Thoracic aorta (tissue), 2 donors: ENCODE results near the gene SUFU. TPM values are rescaled to one million over a fixed set of nuclear protein-coding genes. Genes with fewer than 3 reads are reported as not detected.
"Not testable (repeated sequence)": the region's sequence is repeated elsewhere in the genome, so short reads cannot be mapped to it uniquely, and the experiment has no call there.

Source experiments
- ATAC-seq: fragments of 150-250 bp; one replicate; pipeline ENCODE4 v1.8.0; 2017; ENCODE audit warnings: low read depth; ENCODE audit not compliant: insufficient number of reproducible peaks, low FRiP score
- DNase-seq: peaks from one replicate; pipeline ENCODE4 v3.0.0-alpha.2; 2020; ENCODE audit warnings: low spot score
- H3K27ac ChIP-seq, 2 donors: fragments of 200-600 bp; sonication (generic); 1 replicate in 1 of 2; 2 replicates in 1 of 2; pipeline ENCODE4 v1.5.1; 2016; ENCODE audit warnings: mild to moderate bottlenecking in 2 of 2, moderate library complexity in 2 of 2
- H3K27me3 ChIP-seq: fragments of 200-600 bp; sonication (generic); replicated peaks from 2 replicates; pipeline ENCODE4 v1.6.0; 2016; ENCODE audit warnings: mild to moderate bottlenecking; ENCODE audit not compliant: insufficient read depth
- H3K36me3 ChIP-seq: fragments of 200-600 bp; sonication (generic); one replicate; pipeline ENCODE4 v1.5.1; 2016
- H3K4me1 ChIP-seq, 2 donors: fragments of 200-600 bp; sonication (generic); 1 replicate in 1 of 2; 2 replicates in 1 of 2; pipeline versions ENCODE4 v1.5.1 to v1.6.0; 2016; ENCODE audit warnings: low read depth in 2 of 2, mild to moderate bottlenecking in 1 of 2; ENCODE audit not compliant: control insufficient read depth in 1 of 2
- H3K4me3 ChIP-seq: fragments of 200-600 bp; sonication (generic); 2 replicates; pipeline ENCODE4 v1.5.1; 2016; ENCODE audit warnings: mild to moderate bottlenecking
- H3K9me3 ChIP-seq: fragments of 200-600 bp; sonication (generic); 2 replicates; pipeline ENCODE4 v1.5.1; 2016
- CTCF ChIP-seq: fragments of 200-600 bp; sonication (generic); IDR thresholded peaks from one replicate; pipeline ENCODE4 v1.5.1; 2019; ENCODE audit warnings: antibody characterized with exemption
- total RNA-seq, 2 donors: library from RNA; depleted of rRNA; stranded (reverse); fragments of >200 nt; gene quantifications; one replicate each; pipeline versions ENCODE4 v1.1.0 to v1.2.3, GENCODE V29; 2016

SUFU gene
- total RNA-seq, 2 donors from 2014 or later: 4.6 to 7.6 TPM

- no peaks in the 10 kb centered on the region for H3K36me3 ChIP-seq
- H3K27ac ChIP-seq: no peak overlapping the region
- ATAC-seq: no peak
- H3K4me1 ChIP-seq: peaks cover 3 to 21% of the 10 kb centered on the region in 2 donors
- no peak for DNase-seq
- H3K27me3 ChIP-seq: no peaks in the 10 kb centered on the region
- H3K4me3 ChIP-seq: no peak overlapping the region
- no peaks in the 10 kb centered on the region for H3K9me3 ChIP-seq
- no peak for TF ChIP-seq CTCF
Observed at GRCh38 chr10:102524746-102525145, 21.0 kb downstream of the SUFU start.

GRCh38 chr10:102527546-102527945, 23.8 kb downstream of the SUFU start:
- ATAC-seq (no peak), DNase-seq (no peak)
- Histone ChIP-seq H3K36me3 (no peaks in the 10 kb centered on the region), H3K9me3 (no peaks in the 10 kb centered on the region), H3K4me3 (no peak overlapping the region), H3K27me3 (no peaks in the 10 kb centered on the region), H3K27ac (no peak overlapping the region), H3K4me1 (peaks cover 3 to 21% of the 10 kb centered on the region in 2 donors)
- TF ChIP-seq CTCF: no peak

GRCh38 chr10:102534333-102534732, 30.6 kb downstream of the SUFU start:
- Histone ChIP-seq H3K4me3 (no peak overlapping the region), H3K9me3 (no peaks in the 10 kb centered on the region), H3K4me1 (no peaks in the 10 kb centered on the region), H3K27ac (no peak overlapping the region), H3K27me3 (no peaks in the 10 kb centered on the region), H3K36me3 (no peaks in the 10 kb centered on the region)
- DNase-seq (no peak), ATAC-seq (no peak)
- TF ChIP-seq CTCF: no peak

GRCh38 chr10:102534966-102535365, 31.2 kb downstream of the SUFU start:
- H3K27ac ChIP-seq, H3K9me3 ChIP-seq, ATAC-seq, H3K27me3 ChIP-seq, H3K4me3 ChIP-seq, H3K4me1 ChIP-seq, DNase-seq, H3K36me3 ChIP-seq: not testable (repeated sequence)

GRCh38 chr10:102535481-102536147, 31.8 kb downstream of the SUFU start:
- Histone ChIP-seq H3K4me1 (no peaks in the 10 kb centered on the region), H3K9me3 (no peaks in the 10 kb centered on the region), H3K4me3 (no peak overlapping the region), H3K36me3 (no peaks in the 10 kb centered on the region), H3K27ac (no peak overlapping the region), H3K27me3 (no peaks in the 10 kb centered on the region)
- ATAC-seq (no peak), DNase-seq (no peak)
- TF ChIP-seq CTCF: no peak

- no peaks in the 10 kb centered on the region for H3K9me3 ChIP-seq
- DNase-seq (no peak), ATAC-seq (no peak)
- H3K27ac ChIP-seq: no peak overlapping the region
- no peaks in the 10 kb centered on the region for H3K27me3 ChIP-seq
- TF ChIP-seq CTCF: no peak
- H3K4me3 ChIP-seq: no peak overlapping the region
- H3K36me3 ChIP-seq: no peaks in the 10 kb centered on the region
- no peaks in the 10 kb centered on the region for H3K4me1 ChIP-seq
Observed at GRCh38 chr10:102537367-102537766, 33.6 kb downstream of the SUFU start.
